Eye (tissue), 1 donor: ENCODE data around the gene DCK.

Source experiments
- DNase-seq: peaks from one replicate; pipeline ENCODE4 v3.0.0-alpha.2; 2015

The DCK gene

DNA sequence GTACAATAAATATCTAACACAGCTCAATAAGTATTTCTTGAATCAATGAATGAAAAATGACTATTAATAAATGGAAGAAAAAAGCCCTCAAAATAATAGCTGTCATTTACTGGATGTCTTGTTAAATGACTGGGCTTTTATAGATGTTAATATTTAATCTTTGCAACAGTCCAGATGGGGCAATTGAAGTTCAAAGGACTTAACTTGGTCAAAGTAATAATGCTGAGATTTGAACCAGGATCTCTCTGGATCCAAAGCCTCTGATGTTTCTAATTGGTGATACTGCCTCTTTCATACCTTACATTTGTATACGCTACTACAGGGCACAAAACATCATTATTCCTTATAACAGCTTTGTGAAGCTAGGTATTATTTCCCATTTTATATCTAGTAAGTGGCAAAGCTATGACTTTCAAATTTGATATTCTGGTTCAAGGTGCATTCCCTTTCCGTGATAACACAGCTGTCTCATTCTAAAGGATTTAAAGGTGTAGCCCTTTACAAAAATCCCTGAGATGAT, 72.6 kb downstream of the DCK start:
- DNase-seq, result no peak

DNA sequence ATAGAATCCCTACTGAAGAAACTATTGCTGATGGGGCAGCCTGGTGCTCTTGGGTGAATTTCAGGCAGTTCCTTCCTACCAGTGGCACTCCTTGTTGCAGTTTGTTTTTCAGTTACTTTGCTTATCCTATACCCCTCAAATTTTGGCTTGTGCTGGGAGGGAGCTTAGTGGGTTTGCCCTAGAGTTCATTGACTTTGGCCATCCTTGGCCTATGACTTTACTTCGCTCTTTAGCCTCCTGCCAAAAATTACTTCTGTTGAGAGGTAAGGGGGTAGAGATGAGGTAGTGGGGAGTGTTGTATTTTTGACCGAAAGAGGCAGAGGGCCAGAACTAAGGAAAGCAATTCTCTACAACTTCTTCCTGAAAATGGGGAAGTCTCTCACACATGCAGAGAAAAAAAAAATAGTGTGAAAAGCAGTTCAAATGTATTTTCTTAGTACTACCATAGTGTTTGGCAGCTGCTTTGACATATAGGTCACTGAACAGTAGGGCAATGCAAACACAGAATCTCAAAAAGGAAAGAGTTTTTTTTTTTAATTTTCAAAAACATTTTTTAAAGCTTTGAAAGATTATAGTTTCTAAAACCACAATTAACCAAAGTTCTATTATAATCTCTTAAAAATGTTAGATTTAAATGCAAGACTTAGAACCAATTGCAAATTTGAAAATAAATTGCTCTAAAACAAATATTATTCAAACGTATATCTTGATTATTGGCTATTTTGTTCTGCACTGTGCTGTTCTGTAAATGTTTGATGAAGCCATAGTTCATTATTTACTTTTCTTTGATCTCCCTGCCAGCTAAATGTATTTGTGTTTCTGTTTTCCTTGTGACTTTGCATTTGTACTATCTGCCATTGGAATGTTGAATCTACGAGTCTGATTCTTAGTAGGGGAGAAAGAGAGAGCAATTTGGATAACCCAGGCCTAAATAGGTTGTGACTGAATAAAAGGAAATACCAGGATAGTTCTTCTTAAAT, 73.6 kb downstream of the DCK start:
- DNase-seq, result no peak

DNA sequence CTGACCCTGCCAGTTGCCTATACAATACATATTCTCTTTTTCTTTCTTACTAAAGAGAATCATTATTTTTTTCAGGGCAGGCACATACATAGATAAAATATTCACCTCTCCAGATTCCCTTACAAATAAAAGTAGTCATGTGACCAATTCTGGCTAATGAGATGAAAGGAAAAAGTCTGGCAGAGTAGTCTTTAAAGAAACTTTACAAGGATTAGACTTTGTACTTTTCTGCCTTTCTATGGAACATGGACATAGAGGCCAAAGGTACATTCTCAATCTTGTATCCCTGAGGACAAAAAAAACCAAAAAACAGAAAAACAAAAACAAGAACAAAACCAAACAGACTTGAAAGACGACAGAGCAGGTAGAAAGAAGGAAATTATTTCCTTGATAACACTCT, 75.6 kb downstream of the DCK start:
- no peak for DNase-seq

DNA sequence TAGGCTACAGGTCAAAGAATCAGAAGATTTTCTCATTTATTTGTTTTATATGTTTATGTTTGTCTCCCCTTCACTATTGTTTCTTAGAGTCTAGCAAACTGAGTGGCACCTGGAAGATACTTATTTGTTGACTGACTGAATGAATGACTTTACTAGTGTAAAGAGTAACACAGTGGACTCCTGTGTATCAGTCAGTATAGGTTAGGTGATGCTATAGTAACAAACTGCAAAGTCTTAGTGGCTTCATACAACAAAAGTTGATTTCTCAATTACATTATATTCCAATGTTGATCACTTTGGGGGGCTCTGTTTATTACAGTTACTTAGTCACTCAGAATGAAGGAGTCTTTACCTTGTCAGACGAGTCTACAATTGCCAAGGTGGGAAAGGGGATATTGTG, 76.6 kb downstream of the DCK start:
- DNase-seq, result no peak

DNA sequence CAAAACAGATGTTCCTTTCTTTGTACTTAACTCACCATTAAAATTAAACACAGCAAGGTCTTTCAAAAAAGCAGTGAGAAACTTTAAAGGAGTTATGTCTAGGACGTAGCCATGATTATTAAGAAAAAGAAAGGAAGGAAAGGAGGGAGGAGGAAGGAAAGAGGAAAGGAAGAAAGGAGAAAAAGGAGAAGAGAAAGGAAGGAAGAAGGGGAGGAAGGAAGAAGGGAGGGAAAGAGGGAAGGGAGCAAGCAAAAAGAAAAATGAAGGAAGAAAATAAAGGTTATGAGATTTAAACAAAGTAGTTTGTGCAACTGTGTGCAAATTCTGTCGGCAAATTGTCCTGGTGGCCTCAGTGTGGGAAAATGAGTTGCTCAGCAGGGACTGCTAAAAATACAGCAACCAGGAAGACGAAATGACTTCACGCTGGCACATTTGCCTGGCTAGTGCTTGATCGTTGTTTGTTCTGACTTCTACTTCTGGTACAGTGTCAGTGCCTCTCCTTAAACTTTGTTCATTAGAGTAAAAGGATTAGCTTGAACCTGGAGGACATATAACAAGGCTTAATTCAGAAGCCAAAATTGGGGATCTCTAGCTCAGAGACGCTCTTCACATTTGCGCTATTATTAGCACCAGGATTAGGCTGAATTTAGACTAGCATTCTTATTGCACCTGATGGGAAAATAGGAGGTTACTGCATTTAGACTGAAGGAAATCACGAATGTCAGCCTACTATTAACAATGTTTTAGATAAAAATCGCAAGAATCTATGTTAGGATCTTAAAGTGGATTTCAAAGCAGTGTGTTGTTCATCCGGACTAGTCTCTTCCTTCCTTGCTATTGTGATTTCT, 81.2 kb downstream of the DCK start:
- no peak for DNase-seq
